Neuronal stem cell (in vitro differentiated cells): ENCODE results near the gene ATP6V1F.
A peak's percentile ranks its signal among the peaks of the same experiment; 100 is the strongest.

Experiments used
- DNase-seq: peaks from one replicate; pipeline ENCODE4 v3.0.0-alpha.2; 2013; ENCODE audit warnings: low spot score
- H2AFZ ChIP-seq: one replicate; pipeline ENCODE4 v1.6.1; 2013; ENCODE audit warnings: mild to moderate bottlenecking, low read length, inconsistent platforms
- H2AK5ac ChIP-seq: 2 replicates; pipeline ENCODE4 v1.6.1; 2013; ENCODE audit warnings: low read depth, mild to moderate bottlenecking, inconsistent platforms, low read length, moderate library complexity, mixed read lengths
- H2BK120ac ChIP-seq: 2 replicates; pipeline ENCODE4 v1.6.1; 2013; ENCODE audit warnings: low read depth, mild to moderate bottlenecking, inconsistent platforms, low read length, moderate library complexity, mixed read lengths
- H2BK12ac ChIP-seq: one replicate; pipeline ENCODE4 v1.6.1; 2013; ENCODE audit warnings: low read length, inconsistent platforms
- H2BK15ac ChIP-seq: 2 replicates; pipeline ENCODE4 v1.6.1; 2013; ENCODE audit warnings: mild to moderate bottlenecking, low read length, inconsistent platforms, mixed read lengths
- H2BK5ac ChIP-seq: one replicate; pipeline ENCODE4 v1.6.1; 2013; ENCODE audit warnings: inconsistent platforms, mild to moderate bottlenecking, low read length, moderate library complexity
- H3K14ac ChIP-seq: one replicate; pipeline ENCODE4 v1.6.1; 2013; ENCODE audit warnings: low read length, inconsistent platforms
- H3K18ac ChIP-seq: 2 replicates; pipeline ENCODE4 v1.6.1; 2013; ENCODE audit warnings: low read length, inconsistent platforms
- H3K23ac ChIP-seq: 2 replicates; pipeline ENCODE4 v1.6.1; 2013; ENCODE audit warnings: low read depth, mild to moderate bottlenecking, mixed read lengths, low read length, inconsistent platforms; ENCODE audit not compliant: poor library complexity
- H3K27ac ChIP-seq: replicated peaks from 3 replicates; pipeline ENCODE4 v1.5.1; 2013; ENCODE audit warnings: low read length, inconsistent platforms
- H3K27me3 ChIP-seq, 3 experiments: 2 replicates each; pipeline ENCODE4 v1.6.1; 2013; ENCODE audit warnings: low read length in 3 of 3, mild to moderate bottlenecking in 2 of 3, inconsistent platforms in 1 of 3, low read depth in 1 of 3, mixed read lengths in 1 of 3, moderate library complexity in 1 of 3; ENCODE audit not compliant: control insufficient read depth in 3 of 3, insufficient read depth in 3 of 3
- H3K36me3 ChIP-seq, 2 donors: replicated peaks in 1 of 2; 2 replicates each; pipeline ENCODE4 v1.6.1; 2013; ENCODE audit warnings: low read length in 2 of 2; ENCODE audit not compliant: control insufficient read depth in 2 of 2, insufficient read depth in 2 of 2
- H3K4ac ChIP-seq: 2 replicates; pipeline ENCODE4 v1.6.1; 2013; ENCODE audit warnings: inconsistent platforms, mild to moderate bottlenecking, low read length, moderate library complexity
- H3K4me1 ChIP-seq, 2 donors: 1 replicate in 1 of 2; 2 replicates in 1 of 2; pipeline ENCODE4 v1.6.1; 2013; ENCODE audit warnings: low read length in 2 of 2, low read depth in 1 of 2; ENCODE audit not compliant: control insufficient read depth in 2 of 2, insufficient read depth in 1 of 2
- H3K4me2 ChIP-seq: one replicate; pipeline ENCODE4 v1.6.1; 2013; ENCODE audit warnings: mild to moderate bottlenecking, low read length, inconsistent platforms; ENCODE audit not compliant: insufficient read depth, poor library complexity, severe bottlenecking
- H3K4me3 ChIP-seq, 2 donors: 2 replicates each; pipeline ENCODE4 v1.5.1; 2013; ENCODE audit warnings: low read length in 2 of 2, mild to moderate bottlenecking in 2 of 2, inconsistent platforms in 1 of 2, moderate library complexity in 1 of 2
- H3K79me1 ChIP-seq: one replicate; pipeline ENCODE4 v1.6.1; 2013; ENCODE audit warnings: low read depth, mild to moderate bottlenecking, inconsistent platforms, low read length, moderate library complexity
- H3K9ac ChIP-seq: one replicate; pipeline ENCODE4 v1.6.1; 2013; ENCODE audit warnings: mild to moderate bottlenecking, low read depth, low read length, inconsistent platforms; ENCODE audit not compliant: poor library complexity
- H3K9me3 ChIP-seq, 2 donors: replicated peaks in 1 of 2; 2 replicates each; pipeline versions ENCODE3 to v1.6.1; 2013; ENCODE audit warnings: low read length in 2 of 2, mild to moderate bottlenecking in 2 of 2, inconsistent platforms in 1 of 2, low read depth in 1 of 2, mixed read lengths in 1 of 2, moderate library complexity in 1 of 2; ENCODE audit not compliant: control insufficient read depth in 2 of 2, insufficient read depth in 1 of 2
- H4K8ac ChIP-seq: one replicate; pipeline ENCODE4 v1.6.1; 2013; ENCODE audit warnings: low read depth, mild to moderate bottlenecking, inconsistent platforms, low read length, moderate library complexity
- H4K91ac ChIP-seq: one replicate; pipeline ENCODE4 v1.6.1; 2013; ENCODE audit warnings: low read length, low read depth, mild to moderate bottlenecking, inconsistent platforms; ENCODE audit not compliant: poor library complexity
- WGBS, 2 donors: extraction: QIAGEN DNeasy Blood & Tissue Kit; methylation state at CpG; one replicate each; pipeline ENCODE4 v1.1.7; 2013; ENCODE audit warnings: missing lambda C conversion rate in 2 of 2, mixed read lengths in 1 of 2; ENCODE audit not compliant: insufficient read length in 2 of 2, insufficient replicate concordance in 1 of 2; ENCODE audit errors: extremely low coverage in 2 of 2; 5-methylcytosine and 5-hydroxymethylcytosine counted together

ATP6V1F gene

GRCh38 chr7:128856001-128856718, 6.5 kb upstream of the ATP6V1F start:
- H3K23ac ChIP-seq: no peak overlapping the region
- peaks cover 0 to 6% (median 0%) of the 10 kb centered on the region in 3 experiments for H3K27me3 ChIP-seq
- H3K4me3 ChIP-seq: no peak overlapping the region
- WGBS, 2 donors: no CpG with 5 or more reads among the region's 17 CpGs
- H2AK5ac ChIP-seq: no peak overlapping the region
- H3K36me3 ChIP-seq: peaks cover 0 to 54% of the 10 kb centered on the region in 2 donors
- H3K4me2 ChIP-seq: no peak overlapping the region
- no peak overlapping the region for H3K27ac ChIP-seq
- H3K18ac ChIP-seq: no peak overlapping the region
- H3K4ac ChIP-seq: no peak overlapping the region
- H2BK5ac ChIP-seq: no peak overlapping the region
- no peaks in the 10 kb centered on the region for H3K9me3 ChIP-seq
- no peak overlapping the region for H3K14ac ChIP-seq
- DNase-seq: no peak
- no peak overlapping the region for H2BK120ac ChIP-seq
- H3K9ac ChIP-seq: peak overlapping the region; percentile 21
- peaks cover 0 to 8% of the 10 kb centered on the region in 2 donors for H3K4me1 ChIP-seq
- H2BK12ac ChIP-seq: no peak overlapping the region
- peak overlapping the region; percentile 82 for H4K8ac ChIP-seq
- no peak overlapping the region for H2BK15ac ChIP-seq
- no peak overlapping the region for H2AFZ ChIP-seq
- H4K91ac ChIP-seq: no peak overlapping the region
- H3K79me1 ChIP-seq: peaks cover 2% of the 10 kb centered on the region

- H3K18ac ChIP-seq: no peak overlapping the region
- peaks cover 0 to 33% of the 10 kb centered on the region in 2 donors for H3K36me3 ChIP-seq
- H3K9me3 ChIP-seq: no peaks in the 10 kb centered on the region
- no peak overlapping the region for H3K4me2 ChIP-seq
- no peak overlapping the region for H3K4me3 ChIP-seq
- peak overlapping the region; percentile 66 for H2AFZ ChIP-seq
- H2BK120ac ChIP-seq: no peak overlapping the region
- no peak overlapping the region for H2BK12ac ChIP-seq
- WGBS, 2 donors: no CpG with 5 or more reads among the region's 18 CpGs
- H3K27me3 ChIP-seq: peaks cover 0 to 6% (median 0%) of the 10 kb centered on the region in 3 experiments
- no peak overlapping the region for H4K8ac ChIP-seq
- no peak overlapping the region for H2BK5ac ChIP-seq
- no peak overlapping the region for H3K9ac ChIP-seq
- no peak overlapping the region for H2AK5ac ChIP-seq
- no peak overlapping the region for H3K4ac ChIP-seq
- no peaks in the 10 kb centered on the region for H3K79me1 ChIP-seq
- H4K91ac ChIP-seq: no peak overlapping the region
- peak overlapping the region; percentile 18 for H3K23ac ChIP-seq
- no peak overlapping the region for H2BK15ac ChIP-seq
- no peak for DNase-seq
- H3K14ac ChIP-seq: no peak overlapping the region
- peaks cover 4 to 12% of the 10 kb centered on the region in 2 donors for H3K4me1 ChIP-seq
- no peak overlapping the region for H3K27ac ChIP-seq
Measured at GRCh38 chr7:128858380-128859231, 4.0 kb upstream of the ATP6V1F start.

- Histone ChIP-seq H3K4me2 (no peak overlapping the region), H3K18ac (no peak overlapping the region), H3K36me3 (peaks cover 0 to 26% of the 10 kb centered on the region in 2 donors), H3K79me1 (no peaks in the 10 kb centered on the region), H3K23ac (no peak overlapping the region), H4K8ac (no peak overlapping the region), H2AK5ac (peak overlapping the region; percentile 14), H3K9me3 (no peaks in the 10 kb centered on the region), H3K4ac (no peak overlapping the region), H2BK12ac (no peak overlapping the region), H3K4me3 (no peak overlapping the region), H3K27me3 (peaks cover 0 to 6% (median 0%) of the 10 kb centered on the region in 3 experiments), H2BK5ac (no peak overlapping the region), H2AFZ (peak overlapping the region; percentile 66), H3K27ac (no peak overlapping the region), H4K91ac (no peak overlapping the region), H3K14ac (no peak overlapping the region), H3K9ac (no peak overlapping the region), H3K4me1 (peaks cover 5 to 12% of the 10 kb centered on the region in 2 donors), H2BK15ac (no peak overlapping the region), H2BK120ac (no peak overlapping the region)
- no CpG with 5 or more reads among the region's 12 CpGs for WGBS, 2 donors
- no peak for DNase-seq
Measured at GRCh38 chr7:128859232-128860157, 3.2 kb upstream of the ATP6V1F start.
